Measurements from ENCODE around the gene AP1M2. TPM values are rescaled to one million over a fixed set of nuclear protein-coding genes. Genes with fewer than 3 reads are reported as not detected.

The AP1M2 gene
- total RNA-seq, 2 donors from 2014 or later, result 132 to 146 TPM

- TF ChIP-seq, protein P1, sequence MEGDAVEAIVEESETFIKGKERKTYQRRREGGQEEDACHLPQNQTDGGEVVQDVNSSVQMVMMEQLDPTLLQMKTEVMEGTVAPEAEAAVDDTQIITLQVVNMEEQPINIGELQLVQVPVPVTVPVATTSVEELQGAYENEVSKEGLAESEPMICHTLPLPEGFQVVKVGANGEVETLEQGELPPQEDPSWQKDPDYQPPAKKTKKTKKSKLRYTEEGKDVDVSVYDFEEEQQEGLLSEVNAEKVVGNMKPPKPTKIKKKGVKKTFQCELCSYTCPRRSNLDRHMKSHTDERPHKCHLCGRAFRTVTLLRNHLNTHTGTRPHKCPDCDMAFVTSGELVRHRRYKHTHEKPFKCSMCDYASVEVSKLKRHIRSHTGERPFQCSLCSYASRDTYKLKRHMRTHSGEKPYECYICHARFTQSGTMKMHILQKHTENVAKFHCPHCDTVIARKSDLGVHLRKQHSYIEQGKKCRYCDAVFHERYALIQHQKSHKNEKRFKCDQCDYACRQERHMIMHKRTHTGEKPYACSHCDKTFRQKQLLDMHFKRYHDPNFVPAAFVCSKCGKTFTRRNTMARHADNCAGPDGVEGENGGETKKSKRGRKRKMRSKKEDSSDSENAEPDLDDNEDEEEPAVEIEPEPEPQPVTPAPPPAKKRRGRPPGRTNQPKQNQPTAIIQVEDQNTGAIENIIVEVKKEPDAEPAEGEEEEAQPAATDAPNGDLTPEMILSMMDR (conservative IDR thresholded peaks at IDR 0.05), result no peak
- H3K4me3 Mint-ChIP-seq, result no peak overlapping the region
- H3K4me1 Mint-ChIP-seq, result no peaks in the 10 kb centered on the region
- Histone ChIP-seq H3K9ac (ENCODE audit: extremely low read depth, low read length, poor library complexity, severe bottlenecking) (no peak overlapping the region), H3K36me3 (ENCODE audit: control insufficient read depth, insufficient read depth, low read length) (peaks cover 75% of the 10 kb centered on the region), H3K4me1 (ENCODE audit: control insufficient read depth, insufficient read depth, low read length) (no peaks in the 10 kb centered on the region), H3K27me3 (ENCODE audit: control insufficient read depth, insufficient read depth, low read length, poor library complexity, severe bottlenecking) (no peaks in the 10 kb centered on the region), H3K27ac (ENCODE audit: low read depth, low read length) (no peak overlapping the region), H3K4me3 (ENCODE audit: low read length) (no peak overlapping the region), H3K9me3 (ENCODE audit: control insufficient read depth, low read length) (no peaks in the 10 kb centered on the region)
- H3K36me3 Mint-ChIP-seq (ENCODE audit: low read depth), result peaks cover 68% of the 10 kb centered on the region
- no peaks in the 10 kb centered on the region for H3K9me3 Mint-ChIP-seq
- H3K27ac Mint-ChIP-seq, result peak overlapping the region; percentile 61
- 95% methylated on average over 27 to 33 of the region's 33 CpGs for WGBS, 2 experiments (ENCODE audit: insufficient coverage in 1 of 2, insufficient read length in 1 of 2)
- DNase-seq, result no peak
- H3K27me3 Mint-ChIP-seq (ENCODE audit: insufficient read depth), result no peaks in the 10 kb centered on the region
Observed at GRCh38 chr19:10557603-10558197, 29.4 kb downstream of the AP1M2 start.

GRCh38 chr19:10555610-10555973 is 31.5 kb downstream of the AP1M2 start:
- Mint-ChIP-seq H3K4me1 (no peaks in the 10 kb centered on the region), H3K9me3 (no peaks in the 10 kb centered on the region), H3K4me3 (no peak overlapping the region), H3K27me3 (ENCODE audit: insufficient read depth) (no peaks in the 10 kb centered on the region), H3K27ac (no peak overlapping the region), H3K36me3 (ENCODE audit: low read depth) (peaks cover 69% of the 10 kb centered on the region)
- no peak overlapping the region for H3K9ac ChIP-seq (ENCODE audit: extremely low read depth, low read length, poor library complexity, severe bottlenecking)
- TF ChIP-seq, protein P1 (conservative IDR thresholded peaks at IDR 0.05), result peak; percentile 7
- no peak overlapping the region for H3K4me3 ChIP-seq (ENCODE audit: low read length)
- WGBS, 2 experiments (ENCODE audit: insufficient coverage in 1 of 2, insufficient read length in 1 of 2), result 97 to 98% methylated on average over 4 to 7 of the region's 7 CpGs
- no peaks in the 10 kb centered on the region for H3K27me3 ChIP-seq (ENCODE audit: control insufficient read depth, insufficient read depth, low read length, poor library complexity, severe bottlenecking)
- peaks cover 68% of the 10 kb centered on the region for H3K36me3 ChIP-seq (ENCODE audit: control insufficient read depth, insufficient read depth, low read length)
- H3K27ac ChIP-seq (ENCODE audit: low read depth, low read length), result peak overlapping the region; percentile 16
- H3K9me3 ChIP-seq (ENCODE audit: control insufficient read depth, low read length), result no peaks in the 10 kb centered on the region
- DNase-seq, result no peak
- H3K4me1 ChIP-seq (ENCODE audit: control insufficient read depth, insufficient read depth, low read length), result no peaks in the 10 kb centered on the region

DNA sequence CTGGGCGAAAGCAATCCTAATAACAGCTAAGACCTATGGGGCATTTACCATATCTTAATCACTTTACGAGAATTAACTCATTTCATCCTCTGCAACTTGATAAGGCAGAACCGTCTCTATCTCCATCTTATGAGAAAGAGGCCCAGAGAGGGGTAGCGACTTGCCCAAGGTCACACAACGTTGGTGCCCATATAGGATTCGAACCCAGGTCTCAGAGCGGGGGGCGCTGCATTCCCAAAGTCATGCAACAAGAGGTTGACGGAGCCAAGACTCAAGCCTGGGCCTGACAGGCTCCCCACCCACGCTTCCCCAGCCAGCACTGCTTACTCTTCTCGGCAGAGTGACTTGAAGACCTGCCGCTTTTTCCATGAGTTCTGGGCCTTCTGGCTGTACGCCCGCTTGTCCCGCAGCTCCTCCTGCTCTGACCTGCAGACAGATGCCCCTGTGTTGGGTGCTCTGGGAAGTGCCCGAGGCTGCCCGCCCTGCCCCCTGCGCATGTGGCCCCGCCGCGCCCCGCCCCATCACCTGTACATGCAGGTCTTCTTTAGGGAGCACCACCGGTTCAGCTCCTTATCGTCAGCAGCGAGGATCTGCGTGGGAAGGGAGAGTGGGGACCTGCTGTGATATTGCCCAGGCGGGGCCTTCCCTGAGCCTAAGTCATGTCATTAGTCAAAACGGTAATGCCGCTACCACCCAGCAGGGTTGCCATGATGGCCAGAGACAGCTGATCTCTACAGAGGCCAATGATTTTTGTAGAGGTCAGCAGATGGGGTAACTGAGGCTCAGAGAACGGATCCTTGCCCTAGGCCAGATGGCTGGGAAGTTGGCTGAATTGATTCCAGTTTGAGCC is 32.1 kb downstream of the AP1M2 start:
- no peaks in the 10 kb centered on the region for H3K4me1 ChIP-seq (ENCODE audit: control insufficient read depth, insufficient read depth, low read length)
- H3K27ac ChIP-seq (ENCODE audit: low read depth, low read length), result peak overlapping the region; percentile 16
- H3K9ac ChIP-seq (ENCODE audit: extremely low read depth, low read length, poor library complexity, severe bottlenecking), result no peak overlapping the region
- H3K27me3 ChIP-seq (ENCODE audit: control insufficient read depth, insufficient read depth, low read length, poor library complexity, severe bottlenecking), result no peaks in the 10 kb centered on the region
- Mint-ChIP-seq H3K27me3 (ENCODE audit: insufficient read depth) (no peaks in the 10 kb centered on the region), H3K4me1 (no peaks in the 10 kb centered on the region), H3K36me3 (ENCODE audit: low read depth) (peaks cover 69% of the 10 kb centered on the region), H3K4me3 (no peak overlapping the region), H3K9me3 (no peaks in the 10 kb centered on the region), H3K27ac (no peak overlapping the region)
- H3K4me3 ChIP-seq (ENCODE audit: low read length), result no peak overlapping the region
- TF ChIP-seq, protein P1 (conservative IDR thresholded peaks at IDR 0.05), result peak; percentile 58
- WGBS, 2 experiments (ENCODE audit: insufficient coverage in 1 of 2, insufficient read length in 1 of 2), result 87 to 90% methylated on average over 19 to 30 of the region's 30 CpGs
- no peaks in the 10 kb centered on the region for H3K9me3 ChIP-seq (ENCODE audit: control insufficient read depth, low read length)
- peaks cover 62% of the 10 kb centered on the region for H3K36me3 ChIP-seq (ENCODE audit: control insufficient read depth, insufficient read depth, low read length)
- DNase-seq, result peak; percentile 64
